Activated naive CD4-positive, alpha-beta T cell treated with anti-CD3 and anti-CD28 coated beads, Interleukin-2, amount 50 U/mL, for 24 hours (primary cell): ENCODE data around the gene SEC24C.
A peak's percentile ranks its signal among the peaks of the same experiment; 100 is the strongest.

Source experiments
- H3K27ac Mint-ChIP-seq: one replicate; pipeline ENCODE4 v1.8.0; 2021; ENCODE audit warnings: mild to moderate bottlenecking, mixed read lengths
- H3K27me3 Mint-ChIP-seq: one replicate; pipeline ENCODE4 v1.8.0; 2021; ENCODE audit warnings: mixed read lengths
- H3K36me3 Mint-ChIP-seq: one replicate; pipeline ENCODE4 v1.8.0; 2021; ENCODE audit warnings: mixed read lengths
- H3K4me1 Mint-ChIP-seq: one replicate; pipeline ENCODE4 v1.8.0; 2021; ENCODE audit warnings: mixed read lengths
- H3K4me3 Mint-ChIP-seq: one replicate; pipeline ENCODE4 v1.8.0; 2021; ENCODE audit warnings: mild to moderate bottlenecking, mixed read lengths
- H3K9me3 Mint-ChIP-seq: one replicate; pipeline ENCODE4 v1.8.0; 2021; ENCODE audit warnings: mixed read lengths

SEC24C gene

GRCh38 chr10:73809061-73809818, 65.1 kb downstream of the SEC24C start:
- peaks cover 18% of the 10 kb centered on the region for H3K36me3 Mint-ChIP-seq
- peak overlapping the region; percentile 87 for H3K27ac Mint-ChIP-seq
- no peaks in the 10 kb centered on the region for H3K9me3 Mint-ChIP-seq
- peaks cover 52% of the 10 kb centered on the region for H3K4me1 Mint-ChIP-seq
- H3K4me3 Mint-ChIP-seq, result peak overlapping the region; percentile 93
- no peaks in the 10 kb centered on the region for H3K27me3 Mint-ChIP-seq

GRCh38 chr10:73810358-73810734, 66.2 kb downstream of the SEC24C start:
- Mint-ChIP-seq H3K4me1 (peaks cover 52% of the 10 kb centered on the region), H3K4me3 (peak overlapping the region; percentile 93), H3K36me3 (peaks cover 18% of the 10 kb centered on the region), H3K27me3 (no peaks in the 10 kb centered on the region), H3K27ac (peak overlapping the region; percentile 96), H3K9me3 (no peaks in the 10 kb centered on the region)

- Mint-ChIP-seq H3K27me3 (no peaks in the 10 kb centered on the region), H3K27ac (peak overlapping the region; percentile 96), H3K9me3 (no peaks in the 10 kb centered on the region), H3K4me3 (peak overlapping the region; percentile 93), H3K36me3 (peaks cover 18% of the 10 kb centered on the region), H3K4me1 (peaks cover 46% of the 10 kb centered on the region)
Observed at GRCh38 chr10:73810735-73811465, 66.7 kb downstream of the SEC24C start.

- H3K4me3 Mint-ChIP-seq, result peak overlapping the region; percentile 43
- no peaks in the 10 kb centered on the region for H3K27me3 Mint-ChIP-seq
- peaks cover 28% of the 10 kb centered on the region for H3K4me1 Mint-ChIP-seq
- H3K27ac Mint-ChIP-seq, result peak overlapping the region; percentile 85
- H3K9me3 Mint-ChIP-seq, result no peaks in the 10 kb centered on the region
- peaks cover 12% of the 10 kb centered on the region for H3K36me3 Mint-ChIP-seq
Observed at GRCh38 chr10:73812657-73813056, 68.5 kb downstream of the SEC24C start.

GRCh38 chr10:73813333-73813732, 69.2 kb downstream of the SEC24C start:
- H3K4me3 Mint-ChIP-seq, result no peak overlapping the region
- no peaks in the 10 kb centered on the region for H3K9me3 Mint-ChIP-seq
- H3K36me3 Mint-ChIP-seq, result peaks cover 12% of the 10 kb centered on the region
- H3K27ac Mint-ChIP-seq, result peak overlapping the region; percentile 17
- no peaks in the 10 kb centered on the region for H3K27me3 Mint-ChIP-seq
- peaks cover 23% of the 10 kb centered on the region for H3K4me1 Mint-ChIP-seq

GRCh38 chr10:73814276-73814895, 70.2 kb downstream of the SEC24C start:
- no peak overlapping the region for H3K27ac Mint-ChIP-seq
- H3K4me1 Mint-ChIP-seq, result peaks cover 13% of the 10 kb centered on the region
- H3K4me3 Mint-ChIP-seq, result no peak overlapping the region
- H3K9me3 Mint-ChIP-seq, result no peaks in the 10 kb centered on the region
- no peaks in the 10 kb centered on the region for H3K27me3 Mint-ChIP-seq
- H3K36me3 Mint-ChIP-seq, result peaks cover 10% of the 10 kb centered on the region

GRCh38 chr10:73814896-73815718, 70.9 kb downstream of the SEC24C start:
- no peaks in the 10 kb centered on the region for H3K27me3 Mint-ChIP-seq
- no peak overlapping the region for H3K4me3 Mint-ChIP-seq
- H3K36me3 Mint-ChIP-seq, result peaks cover 10% of the 10 kb centered on the region
- H3K9me3 Mint-ChIP-seq, result no peaks in the 10 kb centered on the region
- H3K4me1 Mint-ChIP-seq, result peaks cover 6% of the 10 kb centered on the region
- H3K27ac Mint-ChIP-seq, result no peak overlapping the region

GRCh38 chr10:73815719-73816030, 71.5 kb downstream of the SEC24C start:
- no peaks in the 10 kb centered on the region for H3K4me1 Mint-ChIP-seq
- H3K4me3 Mint-ChIP-seq, result no peak overlapping the region
- H3K36me3 Mint-ChIP-seq, result peaks cover 8% of the 10 kb centered on the region
- no peaks in the 10 kb centered on the region for H3K9me3 Mint-ChIP-seq
- H3K27ac Mint-ChIP-seq, result peak overlapping the region; percentile 73
- no peaks in the 10 kb centered on the region for H3K27me3 Mint-ChIP-seq

GRCh38 chr10:73816917-73817729, 73.0 kb downstream of the SEC24C start:
- no peak overlapping the region for H3K4me3 Mint-ChIP-seq
- H3K4me1 Mint-ChIP-seq, result no peaks in the 10 kb centered on the region
- H3K36me3 Mint-ChIP-seq, result peaks cover 8% of the 10 kb centered on the region
- H3K27ac Mint-ChIP-seq, result no peak overlapping the region
- no peaks in the 10 kb centered on the region for H3K27me3 Mint-ChIP-seq
- no peaks in the 10 kb centered on the region for H3K9me3 Mint-ChIP-seq

- H3K4me1 Mint-ChIP-seq, result no peaks in the 10 kb centered on the region
- H3K4me3 Mint-ChIP-seq, result no peak overlapping the region
- H3K9me3 Mint-ChIP-seq, result no peaks in the 10 kb centered on the region
- H3K27ac Mint-ChIP-seq, result no peak overlapping the region
- peaks cover 8% of the 10 kb centered on the region for H3K36me3 Mint-ChIP-seq
- H3K27me3 Mint-ChIP-seq, result no peaks in the 10 kb centered on the region
Observed at GRCh38 chr10:73817826-73818225, 73.7 kb downstream of the SEC24C start.

GRCh38 chr10:73818402-73818801, 74.2 kb downstream of the SEC24C start:
- Mint-ChIP-seq H3K36me3 (peaks cover 4% of the 10 kb centered on the region), H3K4me3 (no peak overlapping the region), H3K27me3 (no peaks in the 10 kb centered on the region), H3K4me1 (no peaks in the 10 kb centered on the region), H3K9me3 (no peaks in the 10 kb centered on the region), H3K27ac (no peak overlapping the region)

GRCh38 chr10:73819081-73819480, 74.9 kb downstream of the SEC24C start:
- Mint-ChIP-seq H3K36me3 (no peaks in the 10 kb centered on the region), H3K4me1 (no peaks in the 10 kb centered on the region), H3K27ac (no peak overlapping the region), H3K9me3 (no peaks in the 10 kb centered on the region), H3K4me3 (no peak overlapping the region), H3K27me3 (no peaks in the 10 kb centered on the region)

- Mint-ChIP-seq H3K27ac (no peak overlapping the region), H3K4me3 (no peak overlapping the region), H3K9me3 (no peaks in the 10 kb centered on the region), H3K27me3 (no peaks in the 10 kb centered on the region), H3K4me1 (no peaks in the 10 kb centered on the region), H3K36me3 (no peaks in the 10 kb centered on the region)
Observed at GRCh38 chr10:73819513-73820093, 75.4 kb downstream of the SEC24C start.
